Measurements from ENCODE around the gene SIM2.

SIM2 gene

GRCh38 chr21:36717976-36718375 is 19.1 kb downstream of the SIM2 start:
- no peak for DNase-seq

- DNase-seq: no peak
Measured at GRCh38 chr21:36718951-36719501, 20.1 kb downstream of the SIM2 start.

- no peak for DNase-seq
Measured at GRCh38 chr21:36719614-36720013, 20.7 kb downstream of the SIM2 start.

GRCh38 chr21:36721817-36722216 is 22.9 kb downstream of the SIM2 start:
- DNase-seq: no peak

GRCh38 chr21:36722370-36723368 is 23.8 kb downstream of the SIM2 start:
- no peak for DNase-seq

- DNase-seq: no peak
Measured at GRCh38 chr21:36723371-36723881, 24.5 kb downstream of the SIM2 start.

GRCh38 chr21:36724660-36725059 is 25.7 kb downstream of the SIM2 start:
- no peak for DNase-seq

- DNase-seq: no peak
Measured at GRCh38 chr21:36725793-36726386, 27.0 kb downstream of the SIM2 start.

- no peak for DNase-seq
Measured at GRCh38 chr21:36727866-36728265, 29.0 kb downstream of the SIM2 start.

- no peak for DNase-seq
Measured at GRCh38 chr21:36728371-36729111, 29.6 kb downstream of the SIM2 start.

- DNase-seq: no peak
Measured at GRCh38 chr21:36729310-36729970, 30.5 kb downstream of the SIM2 start.

GRCh38 chr21:36730291-36731281 is 31.7 kb downstream of the SIM2 start:
- DNase-seq: no peak

GRCh38 chr21:36732217-36732616 is 33.3 kb downstream of the SIM2 start:
- DNase-seq: no peak

GRCh38 chr21:36732761-36733160 is 33.8 kb downstream of the SIM2 start:
- no peak for DNase-seq

- no peak for DNase-seq
Measured at GRCh38 chr21:36733857-36734256, 34.9 kb downstream of the SIM2 start.

GRCh38 chr21:36734367-36735200 is 35.7 kb downstream of the SIM2 start:
- DNase-seq: no peak

- no peak for DNase-seq
Measured at GRCh38 chr21:36735201-36735515, 36.2 kb downstream of the SIM2 start.

GRCh38 chr21:36735724-36736320 is 36.9 kb downstream of the SIM2 start:
- no peak for DNase-seq

GRCh38 chr21:36738489-36739126 is 39.7 kb downstream of the SIM2 start:
- no peak for DNase-seq
